SKM-1 treated with dmso at 0.1 percent for 144 hours (cell line): ENCODE data around the gene NAGPA.
"Not testable (repeated sequence)": the region's sequence is repeated elsewhere in the genome, so short reads cannot be mapped to it uniquely, and the experiment has no call there.

Experiments used
- DNase-seq: peaks from one replicate; lab custom pipeline; 2025; ENCODE audit not compliant: unreplicated experiment; lab: John Stamatoyannopoulos, UW

NAGPA gene

DNA sequence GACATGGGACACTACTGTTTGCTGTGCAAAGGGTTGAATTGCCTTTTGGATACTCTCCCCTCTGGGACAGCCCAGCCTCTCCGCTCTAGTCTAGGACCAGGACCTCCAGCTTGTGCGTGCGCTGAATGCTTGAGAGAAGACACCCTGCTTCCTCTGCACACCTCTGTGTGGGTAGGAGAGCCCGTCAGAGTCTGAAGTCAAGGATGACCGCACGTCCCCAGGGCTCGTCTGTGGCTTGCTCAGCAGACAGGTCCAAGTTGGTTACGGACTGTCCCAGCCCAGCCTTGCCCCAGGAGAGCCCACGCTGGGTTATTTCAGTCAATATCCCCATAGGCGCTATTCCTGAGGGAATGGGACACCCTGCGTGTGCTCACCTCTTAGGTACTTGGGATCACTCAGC is 28.3 kb upstream of the NAGPA start:
- no peak for DNase-seq

DNA sequence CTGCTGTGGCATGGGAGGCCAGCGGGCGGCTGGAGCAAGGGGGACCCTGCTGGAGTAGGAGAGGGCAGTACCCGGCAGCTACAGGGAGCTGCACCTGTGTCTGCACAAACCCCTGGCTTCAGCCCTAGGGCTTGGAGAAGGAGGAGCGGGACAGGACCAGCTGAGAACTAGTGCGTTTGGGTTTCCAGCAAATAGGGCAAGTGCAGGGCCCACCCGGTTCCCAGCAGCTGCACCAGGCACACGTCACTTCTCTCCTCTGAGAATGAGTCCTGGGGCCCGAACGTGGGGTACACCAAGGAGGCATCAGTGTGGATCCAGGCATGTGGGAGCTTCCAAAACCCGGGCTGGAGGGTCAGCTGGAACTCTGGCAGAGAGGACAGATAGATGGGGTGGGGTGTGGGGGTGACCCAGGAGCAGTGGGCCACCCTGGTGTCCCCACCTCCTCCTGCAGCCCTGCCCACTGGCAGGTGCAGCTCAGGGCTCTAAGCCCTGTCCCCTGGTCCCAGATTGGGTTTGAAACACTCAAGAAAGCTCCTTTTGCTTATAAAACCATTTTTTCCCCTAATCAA is 26.4 kb upstream of the NAGPA start:
- no peak for DNase-seq

DNA sequence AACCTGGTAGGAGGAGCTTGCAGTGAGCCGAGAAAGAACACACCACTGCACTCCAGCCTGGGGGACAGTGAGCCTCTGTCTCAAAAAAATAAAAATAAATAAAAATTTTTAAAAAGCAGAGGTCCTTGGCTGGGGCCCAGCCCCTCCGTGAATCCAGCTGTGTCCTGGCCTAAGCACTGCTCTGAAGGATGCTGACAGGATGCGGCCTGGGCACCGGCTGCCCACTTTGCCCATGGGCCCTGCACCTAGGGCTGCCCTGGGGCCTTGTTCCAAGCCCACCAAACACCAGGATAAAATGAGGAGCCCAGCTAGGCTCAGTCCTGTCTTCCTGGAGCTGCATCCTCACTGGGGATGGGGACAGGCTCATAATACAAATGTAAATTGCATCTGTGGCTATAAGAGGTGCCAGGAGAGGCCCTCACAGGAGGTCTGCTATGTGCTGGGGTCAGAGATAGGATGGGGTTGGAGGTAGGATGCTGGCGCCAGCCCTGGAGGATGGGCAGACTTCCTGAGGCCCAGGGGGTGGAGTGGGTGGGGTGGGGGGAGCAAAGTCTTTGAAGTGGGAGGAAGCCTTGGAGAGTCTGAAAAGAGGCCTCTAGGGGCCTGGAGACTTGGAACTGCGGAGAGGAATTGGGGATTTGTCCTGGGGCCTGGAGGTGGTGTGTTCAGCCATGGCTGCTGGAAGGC is 25.8 kb upstream of the NAGPA start:
- DNase-seq = no peak

DNA sequence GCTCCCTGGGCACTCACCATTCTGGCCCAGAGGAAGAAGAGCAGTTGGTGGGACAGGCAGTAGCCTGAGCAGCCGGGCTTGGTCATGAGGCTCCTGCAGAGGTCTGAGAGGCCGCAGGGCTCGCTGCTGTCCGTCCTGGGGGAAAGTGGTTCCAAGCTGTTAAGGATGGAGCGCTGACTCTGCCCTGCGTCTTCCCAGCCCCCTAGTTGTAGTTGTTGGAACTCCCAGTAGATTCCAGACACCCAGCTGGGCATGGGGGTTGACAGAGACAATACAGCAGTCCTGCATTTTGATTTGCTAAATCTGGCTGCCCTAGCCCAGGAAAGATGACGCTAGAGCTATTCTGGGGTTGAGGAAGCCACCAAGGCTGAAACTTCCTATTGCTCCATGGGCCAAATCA is 24.7 kb upstream of the NAGPA start:
- no peak for DNase-seq

DNA sequence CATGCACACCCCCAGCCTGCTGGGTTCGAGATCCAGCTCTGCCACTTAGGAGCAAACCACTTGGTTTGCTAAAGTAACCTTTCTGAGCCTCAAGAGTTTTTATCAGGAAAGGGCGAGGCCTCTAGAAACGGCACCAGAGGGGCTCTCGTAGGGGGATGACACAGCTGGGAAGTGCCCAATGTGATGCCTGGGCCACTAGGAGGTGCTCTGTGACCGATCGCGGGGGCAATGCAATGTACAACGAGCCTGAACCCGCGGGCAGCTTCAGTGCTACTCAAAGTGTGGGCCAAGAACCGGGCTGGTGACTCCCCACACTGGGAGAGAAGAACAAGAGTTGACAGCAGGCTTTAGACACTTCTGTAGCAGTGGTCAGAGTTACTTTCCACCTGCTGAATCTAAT is 22.6 kb upstream of the NAGPA start:
- no peak for DNase-seq

DNA sequence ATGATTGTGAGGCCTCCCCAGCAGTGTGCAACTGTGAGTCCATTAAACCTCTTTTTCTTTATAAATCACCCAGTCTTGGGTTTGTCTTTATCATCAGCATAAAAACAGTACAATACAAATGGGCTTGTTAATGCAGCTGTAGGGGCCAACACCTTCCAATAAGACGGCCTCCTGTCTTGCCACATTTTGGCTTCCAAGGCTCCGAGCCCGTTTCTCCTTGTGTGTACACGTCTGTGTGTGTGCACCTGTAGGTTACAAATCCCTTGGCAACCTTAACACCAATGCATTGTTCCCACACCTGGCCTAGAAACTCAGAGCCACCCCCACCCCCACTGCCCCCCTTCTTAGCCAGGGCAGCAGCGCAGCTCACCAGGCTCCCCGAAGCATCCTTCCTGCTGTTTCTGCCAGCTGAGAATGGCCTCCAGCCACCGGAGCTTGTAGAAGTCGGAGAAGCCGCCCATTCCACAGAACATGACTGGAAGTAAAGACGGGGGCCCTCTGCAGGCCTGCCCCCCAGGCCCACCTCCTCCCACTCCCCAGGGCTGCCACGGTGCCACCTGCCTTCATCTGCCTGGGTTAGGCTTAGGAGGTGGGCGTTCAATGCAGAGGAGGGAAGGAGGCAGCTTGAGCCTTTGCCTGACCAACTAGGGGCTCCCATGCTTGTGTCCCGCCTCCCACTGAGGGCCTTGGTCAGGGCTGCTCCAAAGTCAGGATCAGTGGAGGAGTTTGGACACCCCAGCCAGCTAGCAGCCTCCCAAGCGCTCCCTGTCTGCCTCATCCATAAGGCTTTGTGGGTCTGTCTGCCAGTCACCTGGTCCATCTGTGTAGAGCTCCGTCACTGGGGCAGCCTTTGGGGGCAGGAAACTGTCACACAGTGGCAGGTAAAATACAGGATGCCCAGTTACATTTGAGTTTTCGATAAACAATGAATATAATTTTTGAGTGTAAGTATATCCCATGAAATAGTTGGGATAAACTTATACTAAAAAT is 21.4 kb upstream of the NAGPA start:
- no peak for DNase-seq

DNA sequence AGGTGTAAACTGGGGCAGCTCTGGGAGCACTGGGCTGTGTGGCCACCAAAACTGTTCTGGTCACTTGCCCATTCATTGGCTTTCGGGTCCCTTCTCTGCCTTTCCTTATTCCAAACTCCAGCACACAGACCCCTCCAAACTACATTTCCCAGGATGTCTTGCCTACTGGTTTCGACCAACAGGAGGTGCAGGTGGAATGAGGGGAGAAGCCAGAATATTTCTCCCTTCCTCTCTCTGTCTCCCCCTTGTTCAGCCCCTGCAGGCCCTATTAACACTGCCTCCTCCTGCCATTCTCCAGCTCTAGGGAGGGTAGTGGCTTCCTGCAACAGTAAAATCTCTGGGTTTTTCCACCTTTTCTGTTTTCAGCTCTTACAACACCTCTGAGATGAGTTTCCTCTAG is 13.2 kb upstream of the NAGPA start:
- no peak for DNase-seq

DNA sequence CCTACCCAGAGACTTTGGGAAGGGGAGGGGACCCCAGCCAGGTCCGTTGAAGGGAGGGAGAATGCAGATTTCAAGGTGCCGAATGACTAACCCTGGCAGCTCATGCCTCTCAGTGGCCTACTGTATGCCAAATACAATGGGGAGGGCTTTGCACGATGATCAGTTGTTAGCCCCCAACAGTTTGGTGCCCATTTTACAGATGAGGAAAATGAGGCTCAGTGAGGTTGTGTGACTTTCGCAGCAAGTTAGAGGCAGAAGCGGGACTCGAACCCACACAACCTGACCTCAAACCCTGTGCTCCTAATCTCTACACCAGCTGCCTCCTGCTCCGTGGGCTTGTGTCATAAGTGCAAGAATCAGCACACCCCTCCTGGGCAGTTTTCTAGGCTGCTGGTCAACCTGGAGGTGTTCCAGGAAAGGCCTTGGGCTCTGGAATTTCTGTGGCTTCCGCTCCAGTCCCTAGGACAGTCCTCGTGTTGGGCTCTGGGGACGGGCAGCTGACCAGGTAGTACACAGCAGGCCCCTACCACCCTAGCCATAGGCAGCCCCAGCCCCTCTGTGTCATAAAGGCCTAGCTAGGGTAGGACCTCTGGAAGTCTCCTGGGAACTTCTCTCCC is 11.9 kb upstream of the NAGPA start:
- DNase-seq = no peak

DNA sequence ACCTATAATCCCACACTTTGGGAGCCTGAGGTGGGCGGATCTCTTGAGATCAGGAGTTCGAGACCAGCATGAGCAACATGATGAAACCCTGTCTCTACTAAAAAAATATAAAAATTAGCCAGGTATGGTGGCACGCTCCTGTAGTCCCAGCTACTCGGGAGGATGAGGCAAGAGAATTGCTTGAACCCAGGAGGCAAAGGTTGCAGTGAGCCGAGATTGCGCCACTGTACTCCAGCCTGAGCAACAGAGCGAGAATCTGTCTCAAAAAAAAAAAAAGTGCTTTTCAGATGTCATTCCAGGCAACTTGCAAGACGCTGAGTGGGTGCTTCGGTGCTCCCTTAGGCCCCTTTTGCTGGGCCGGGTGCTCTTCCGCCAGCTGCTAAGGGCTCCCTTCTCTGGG is 10.8 kb upstream of the NAGPA start:
- not testable (repeated sequence) for DNase-seq

DNA sequence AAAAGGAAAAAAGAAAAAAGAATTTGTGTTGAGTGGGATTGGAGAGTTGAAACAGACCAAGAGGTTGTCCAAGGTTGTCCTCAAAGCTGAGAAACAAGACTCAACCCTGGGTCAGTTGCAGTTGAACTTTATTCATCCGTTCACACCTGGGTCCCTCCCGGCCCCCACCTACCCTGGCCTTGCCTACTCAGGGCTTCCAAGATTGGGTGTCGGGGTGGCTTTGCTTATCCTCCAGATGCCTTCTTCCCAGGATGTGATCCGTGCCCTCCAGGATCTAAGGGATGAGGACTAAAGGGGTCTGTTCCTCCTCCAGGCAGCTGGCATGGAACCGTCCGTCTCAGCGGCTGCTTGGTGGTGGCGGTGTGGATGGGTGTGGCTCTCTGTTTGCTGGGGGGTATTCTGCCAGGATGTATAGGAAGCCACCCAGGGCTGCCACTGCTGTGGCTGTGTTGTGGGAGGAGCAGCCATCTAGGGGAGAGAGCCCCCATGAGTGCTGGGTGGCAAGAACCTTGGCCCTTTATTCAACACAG is 10.3 kb upstream of the NAGPA start:
- no peak for DNase-seq

DNA sequence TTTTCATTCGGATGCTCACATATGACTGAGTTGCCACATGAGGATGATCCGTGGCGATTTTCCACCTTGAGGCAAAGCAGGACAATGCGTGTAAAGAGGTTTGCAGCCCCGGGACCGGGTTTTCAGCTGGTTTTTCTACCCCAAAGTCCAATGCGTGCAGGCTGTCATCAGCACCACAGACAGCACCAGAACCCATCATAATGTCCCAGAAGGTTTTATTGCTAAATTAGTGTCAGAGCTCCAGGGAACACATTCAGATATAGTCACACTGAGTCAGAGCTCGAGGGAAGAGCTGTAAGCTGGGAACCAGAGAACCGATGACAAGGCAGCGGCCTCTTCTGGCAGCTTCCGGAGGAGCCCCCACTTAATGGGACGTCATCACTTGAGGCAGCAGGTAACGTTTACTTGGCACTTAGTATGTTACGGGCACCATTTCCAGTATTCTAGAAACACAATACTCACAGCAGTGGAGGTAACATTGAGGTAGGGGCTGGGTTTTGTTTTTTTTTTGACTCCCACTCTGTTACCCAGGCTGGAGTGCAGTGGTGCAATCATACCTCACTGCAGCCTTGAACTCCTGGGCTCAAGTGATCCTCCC is 8.9 kb upstream of the NAGPA start:
- DNase-seq = no peak

DNA sequence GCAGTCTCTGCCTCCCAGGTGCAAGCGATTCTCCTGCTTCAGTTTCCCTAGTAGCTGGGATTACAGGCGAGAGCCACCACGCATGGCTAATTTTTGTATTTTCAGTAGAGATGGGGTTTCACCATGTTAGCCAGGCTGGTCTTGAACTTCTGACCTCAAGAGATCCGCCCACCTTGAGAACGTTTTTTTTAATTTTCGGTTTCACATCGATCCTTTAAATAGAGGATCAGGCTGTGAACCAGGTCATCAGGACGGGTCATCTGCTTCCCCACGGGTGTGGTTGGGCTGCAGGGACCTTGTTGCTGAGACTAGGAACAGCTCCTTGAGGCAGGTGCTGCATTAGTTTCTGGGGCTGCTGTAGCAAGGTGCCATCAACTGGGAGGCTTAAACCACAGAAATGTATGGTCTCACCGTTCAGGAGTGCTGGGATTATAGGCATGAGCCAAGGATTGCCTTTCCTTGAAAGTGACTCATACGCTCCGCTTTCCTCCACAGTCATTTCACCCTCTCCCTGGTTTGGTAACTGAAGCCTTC is 7.9 kb upstream of the NAGPA start:
- DNase-seq = no peak

DNA sequence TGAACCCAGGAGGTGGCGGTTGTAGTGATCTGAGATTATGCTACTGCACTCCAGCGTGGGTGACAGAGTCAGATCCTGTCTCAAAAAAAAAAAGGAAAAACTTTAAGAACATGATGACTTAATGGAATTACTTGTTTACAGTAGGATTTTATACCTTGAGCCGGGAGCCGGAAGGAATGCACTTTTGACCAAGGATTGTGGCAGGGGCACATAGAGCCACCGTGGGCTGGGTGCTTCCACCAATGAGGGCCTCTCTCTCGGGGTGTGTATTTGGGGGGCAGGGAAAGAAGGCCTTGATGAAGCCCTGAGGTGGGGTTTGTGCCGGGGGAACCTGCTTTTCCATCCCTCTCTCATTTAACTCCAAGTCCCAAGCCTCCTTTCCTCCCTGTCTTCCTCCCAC is 6.7 kb upstream of the NAGPA start:
- DNase-seq = no peak

DNA sequence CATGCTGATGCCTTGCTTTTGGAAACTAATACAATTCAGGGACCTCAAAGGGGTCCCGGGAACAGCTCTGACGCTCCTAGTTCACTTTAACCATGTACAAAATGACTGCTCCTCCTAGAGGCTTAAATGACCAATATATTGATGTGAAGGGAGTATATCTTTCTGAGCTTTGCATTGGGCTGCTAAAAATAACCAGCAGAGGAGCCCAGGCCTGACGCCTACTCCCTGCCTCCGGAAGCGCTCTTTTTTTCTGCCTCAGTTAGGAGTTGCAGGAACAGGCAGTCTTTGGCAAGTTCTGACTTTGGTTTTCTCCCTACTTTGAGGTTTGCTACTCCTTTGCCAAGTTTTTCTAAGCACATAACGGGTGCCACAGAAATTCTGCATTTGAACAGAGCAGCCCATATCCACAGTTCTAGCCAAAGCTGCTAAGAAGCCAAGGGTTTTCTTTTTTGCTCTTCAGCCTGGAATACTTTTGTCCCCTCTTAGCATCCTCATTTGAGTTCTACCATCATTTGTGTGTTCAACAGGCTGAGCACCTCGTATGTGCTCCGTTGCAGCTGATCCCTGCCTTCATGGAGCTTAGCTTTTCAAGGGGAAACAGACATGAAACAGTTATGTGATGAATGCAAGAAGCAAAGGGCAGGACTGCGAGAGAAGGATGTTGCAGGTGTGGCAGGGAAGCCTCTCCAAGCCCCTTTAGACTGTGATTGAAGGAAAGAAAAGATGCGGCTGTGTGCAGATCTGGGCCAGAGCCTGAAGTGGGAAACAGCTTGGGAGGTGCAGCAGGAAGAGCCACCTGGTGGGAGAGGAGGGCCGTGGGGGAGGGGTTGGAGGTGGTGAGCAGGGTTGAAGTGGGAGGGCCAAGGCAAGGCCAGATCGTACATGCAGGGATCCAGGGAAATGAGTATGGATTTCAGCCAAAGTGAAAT is 2.8 kb upstream of the NAGPA start:
- no peak for DNase-seq

DNA sequence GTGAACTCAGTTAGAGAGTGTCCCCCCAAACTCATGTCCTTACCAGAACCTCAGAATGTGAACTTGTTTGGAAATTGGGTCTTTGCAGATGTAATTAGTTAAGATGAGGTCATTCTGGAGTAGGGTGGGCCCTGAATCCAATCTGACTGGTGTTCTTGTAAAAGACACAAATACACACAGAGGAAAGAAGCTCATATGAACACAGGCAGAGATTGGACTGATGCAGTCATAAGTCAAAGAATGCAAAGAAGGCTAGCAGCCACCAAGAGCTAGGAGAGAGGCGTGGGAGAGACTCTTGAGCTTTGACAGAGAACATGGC is 2.1 kb upstream of the NAGPA start:
- no peak for DNase-seq

DNA sequence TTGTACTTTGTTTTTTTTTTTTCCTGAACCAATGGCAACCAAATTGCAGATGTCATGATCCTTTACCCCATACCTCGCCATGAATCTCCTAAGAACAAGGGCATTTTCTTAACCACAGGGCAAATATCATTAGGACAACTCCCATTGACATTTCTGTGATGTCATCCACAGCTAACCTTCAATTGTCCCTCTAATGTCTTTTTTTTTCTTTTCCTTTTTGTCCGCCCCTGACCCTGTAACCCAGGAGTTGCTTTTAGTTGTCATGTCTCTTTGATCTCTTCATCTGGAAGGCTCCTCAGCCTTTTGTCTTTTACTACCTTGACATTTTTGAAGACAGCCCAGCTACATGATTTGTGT is 410 bp upstream of the NAGPA start:
- DNase-seq = no peak

DNA sequence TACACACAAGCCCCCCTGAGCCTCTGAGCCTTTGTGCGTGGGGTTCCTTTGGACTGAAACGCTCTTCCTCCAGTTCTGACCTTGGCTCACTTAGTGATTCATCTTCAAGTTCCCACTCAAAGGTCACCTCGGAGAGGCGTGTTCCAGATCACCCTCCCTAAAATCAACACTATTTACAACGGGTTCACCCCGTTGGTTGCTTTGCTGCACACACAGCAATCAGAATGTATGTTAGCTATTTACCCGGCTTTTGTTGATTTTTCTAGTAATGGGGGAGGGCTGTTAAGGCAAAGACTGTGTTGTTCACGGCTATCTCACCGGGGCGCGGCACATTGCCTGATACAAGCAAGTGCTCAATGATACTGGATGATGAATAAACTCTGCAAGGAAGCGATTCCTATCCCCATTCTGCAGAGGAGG is 977 bp downstream of the NAGPA start:
- DNase-seq = no peak

DNA sequence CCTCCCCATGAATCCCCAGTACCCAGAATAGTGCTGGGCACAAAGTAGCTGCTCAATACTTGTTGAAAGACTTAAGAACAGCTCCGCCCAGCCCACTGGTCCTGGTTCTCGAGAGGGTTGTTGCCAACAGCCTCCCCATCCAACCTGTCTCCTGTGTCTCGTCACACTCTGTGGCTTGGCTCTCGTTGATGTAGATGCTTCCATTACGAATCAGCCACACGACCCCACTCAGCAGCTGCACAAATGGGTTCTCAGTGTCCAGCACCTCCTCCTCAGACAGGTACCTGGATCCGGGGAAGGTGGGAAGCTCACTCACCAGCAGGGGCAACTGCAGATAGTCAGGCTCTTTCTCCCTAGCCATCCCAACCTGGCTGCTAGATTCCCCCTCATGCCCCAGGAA is 2.1 kb downstream of the NAGPA start:
- no peak for DNase-seq

DNA sequence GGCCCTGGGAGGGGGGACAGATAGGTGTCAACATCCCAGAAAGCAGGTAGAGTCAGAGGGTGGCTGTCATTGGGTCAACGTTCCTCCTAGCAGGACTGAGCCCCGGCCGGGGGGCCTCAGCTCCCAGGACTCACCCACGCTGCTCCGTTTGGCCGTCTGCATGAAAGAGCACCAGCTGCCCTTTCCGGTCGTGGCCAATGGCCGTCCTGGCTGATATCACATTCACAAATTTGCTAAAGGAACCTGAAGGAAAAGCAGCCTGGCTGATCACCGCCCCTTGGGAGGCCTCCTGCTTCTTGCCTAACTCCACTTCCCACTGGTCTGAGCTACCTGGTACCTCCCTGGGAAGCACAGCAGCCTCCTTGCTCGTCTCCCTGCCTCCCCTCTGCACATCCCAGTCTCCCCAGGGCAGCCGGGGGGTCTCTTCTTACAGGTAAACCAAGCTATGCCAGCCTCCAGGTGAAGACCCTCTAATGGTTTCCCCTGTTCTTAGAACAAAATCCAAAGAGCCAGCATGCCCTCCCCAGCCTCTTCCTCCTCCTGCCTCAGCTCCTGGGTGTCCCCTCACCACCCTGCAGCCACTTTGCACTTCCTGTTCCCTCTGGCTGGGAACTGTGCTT is 3.4 kb downstream of the NAGPA start:
- no peak for DNase-seq
